Spinal cord (tissue), 10 donors: ENCODE measurements around the gene TTC23. TPM values are rescaled to one million over a fixed set of nuclear protein-coding genes. Genes with fewer than 3 reads are reported as not detected.

Source experiments
- DNase-seq, 6 donors: peaks; one replicate each; pipeline versions ENCODE4 v3.0.0 to v3.0.0-alpha.2; 2013 to 2015; ENCODE audit warnings: low spot score in 6 of 6, low read depth in 4 of 6
- H3K27ac ChIP-seq: one replicate; pipeline ENCODE4 v1.5.1; 2013; ENCODE audit warnings: low read depth, low read length, control low read depth
- H3K27me3 ChIP-seq: one replicate; pipeline ENCODE4 v1.6.1; 2013; ENCODE audit warnings: low read length; ENCODE audit not compliant: control insufficient read depth, insufficient read depth
- H3K36me3 ChIP-seq: one replicate; pipeline ENCODE4 v1.6.1; 2013; ENCODE audit warnings: low read length; ENCODE audit not compliant: control insufficient read depth, insufficient read depth
- H3K4me1 ChIP-seq: one replicate; pipeline ENCODE4 v1.6.1; 2013; ENCODE audit warnings: low read length; ENCODE audit not compliant: control insufficient read depth, insufficient read depth
- H3K4me3 ChIP-seq: one replicate; pipeline ENCODE4 v1.5.1; 2013; ENCODE audit warnings: low read depth, low read length, control low read depth
- H3K9me3 ChIP-seq: one replicate; pipeline ENCODE4 v1.6.1; 2013; ENCODE audit warnings: low read length; ENCODE audit not compliant: control insufficient read depth, insufficient read depth
- WGBS: methylation state at CpG from one replicate; pipeline ENCODE4 v1.1.5; 2013; ENCODE audit warnings: missing lambda C conversion rate; ENCODE audit not compliant: insufficient coverage; 5-methylcytosine and 5-hydroxymethylcytosine counted together
- polyA plus RNA-seq, 2 donors: library from polyadenylated mRNA; unstranded; fragments of 120-200 nt; gene quantifications; one replicate each; pipeline ENCODE4 v1.2.1, GENCODE V29; 2013; ENCODE audit not compliant: insufficient read length in 2 of 2
- total RNA-seq, 2 donors: library from RNA; depleted of rRNA in 1 of 2; stranded (reverse); fragments of 120-200 nt in 1 of 2; fragments of >200 nt in 1 of 2; gene quantifications; one replicate each; pipeline versions ENCODE4 v1.2.3 to v1.2.4, GENCODE V29; 2013 to 2014
- donor health status: healthy.

TTC23 gene
- total and polyA plus RNA-seq, 4 donors, result 14.8 to 23.8 (median 19.0) TPM

DNA sequence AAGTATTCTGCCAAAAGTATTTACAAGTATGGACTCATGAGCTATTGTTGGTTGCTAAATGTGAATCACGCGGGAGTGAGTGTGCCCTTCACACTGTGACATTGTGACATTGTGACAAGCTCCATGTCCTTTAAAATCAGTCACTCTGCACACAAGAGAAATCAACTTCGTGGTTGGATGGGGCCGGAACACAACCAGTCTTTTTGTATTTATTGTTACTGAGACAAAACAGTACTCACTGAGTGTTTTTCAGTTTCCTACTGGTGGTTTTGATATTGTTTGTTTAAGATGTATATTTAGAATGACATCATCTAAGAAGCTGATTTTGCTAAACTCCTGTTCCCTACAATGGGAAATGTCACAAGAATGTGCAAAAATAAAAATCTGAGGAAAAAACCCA lies 114.2 kb downstream of the TTC23 start:
- no peak overlapping the region for H3K27ac ChIP-seq

DNA sequence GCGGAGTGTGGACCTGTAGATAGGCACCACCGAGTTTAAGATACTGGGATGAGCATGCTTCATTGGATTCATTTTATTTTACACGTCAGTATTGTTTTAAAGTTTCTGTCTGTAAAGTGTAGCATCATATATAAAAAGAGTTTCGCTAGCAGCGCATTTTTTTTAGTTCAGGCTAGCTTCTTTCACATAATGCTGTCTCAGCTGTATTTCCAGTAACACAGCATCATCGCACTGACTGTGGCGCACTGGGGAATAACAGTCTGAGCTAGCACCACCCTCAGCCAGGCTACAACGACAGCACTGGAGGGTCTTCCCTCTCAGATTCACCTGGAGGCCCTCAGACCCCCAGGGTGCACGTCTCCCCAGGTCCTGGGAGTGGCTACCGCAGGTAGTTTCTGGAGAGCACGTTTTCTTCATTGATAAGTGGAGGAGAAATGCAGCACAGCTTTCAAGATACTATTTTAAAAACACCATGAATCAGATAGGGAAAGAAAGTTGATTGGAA lies 115.0 kb downstream of the TTC23 start:
- Histone ChIP-seq H3K4me1 (peaks cover 19% of the 10 kb centered on the region), H3K36me3 (peaks cover 54% of the 10 kb centered on the region), H3K9me3 (no peaks in the 10 kb centered on the region), H3K27ac (no peak overlapping the region), H3K27me3 (no peaks in the 10 kb centered on the region), H3K4me3 (no peak overlapping the region)
- peak in 1 of 6 donors; percentile 50 for DNase-seq
- WGBS, result 71% methylated on average over 4 of the region's 11 CpGs

More for the DNA sequence above, 114.2 kb downstream of the TTC23 start:
- no CpG with 5 or more reads among the region's 4 CpGs for WGBS
- DNase-seq, result no peak
- Histone ChIP-seq H3K4me3 (no peak overlapping the region), H3K9me3 (no peaks in the 10 kb centered on the region), H3K27me3 (no peaks in the 10 kb centered on the region), H3K4me1 (peaks cover 19% of the 10 kb centered on the region), H3K36me3 (peaks cover 46% of the 10 kb centered on the region)

GRCh38 chr15:99132634-99133287 lies 116.6 kb downstream of the TTC23 start:
- Histone ChIP-seq H3K27me3 (no peaks in the 10 kb centered on the region), H3K9me3 (no peaks in the 10 kb centered on the region), H3K36me3 (peaks cover 50% of the 10 kb centered on the region), H3K27ac (no peak overlapping the region), H3K4me1 (peaks cover 19% of the 10 kb centered on the region), H3K4me3 (no peak overlapping the region)
- no peak for DNase-seq
- WGBS, result 90% methylated on average over 14 of the region's 18 CpGs

GRCh38 chr15:99132122-99132521 lies 117.3 kb downstream of the TTC23 start:
- Histone ChIP-seq H3K27ac (no peak overlapping the region), H3K9me3 (no peaks in the 10 kb centered on the region), H3K27me3 (no peaks in the 10 kb centered on the region), H3K36me3 (peaks cover 44% of the 10 kb centered on the region), H3K4me1 (peaks cover 19% of the 10 kb centered on the region), H3K4me3 (no peak overlapping the region)
- no peak for DNase-seq
- WGBS, result 95% methylated on average over 4 of the region's 4 CpGs

- Histone ChIP-seq H3K36me3 (peaks cover 38% of the 10 kb centered on the region), H3K4me3 (no peak overlapping the region), H3K27me3 (no peaks in the 10 kb centered on the region), H3K4me1 (peaks cover 19% of the 10 kb centered on the region), H3K9me3 (no peaks in the 10 kb centered on the region), H3K27ac (no peak overlapping the region)
- WGBS, result 94% methylated on average over 25 of the region's 25 CpGs
- no peak for DNase-seq
Measured at GRCh38 chr15:99131441-99132023, 117.8 kb downstream of the TTC23 start.

GRCh38 chr15:99130765-99131440 lies 118.5 kb downstream of the TTC23 start:
- no peaks in the 10 kb centered on the region for H3K9me3 ChIP-seq
- WGBS, result 93% methylated on average over 28 of the region's 30 CpGs
- H3K27ac ChIP-seq, result no peak overlapping the region
- peaks cover 25% of the 10 kb centered on the region for H3K4me1 ChIP-seq
- peaks cover 42% of the 10 kb centered on the region for H3K36me3 ChIP-seq
- no peak overlapping the region for H3K4me3 ChIP-seq
- no peak for DNase-seq
- no peaks in the 10 kb centered on the region for H3K27me3 ChIP-seq

GRCh38 chr15:99130314-99130713 lies 119.1 kb downstream of the TTC23 start:
- 83% methylated on average over 13 of the region's 13 CpGs for WGBS
- no peak for DNase-seq
- peaks cover 31% of the 10 kb centered on the region for H3K4me1 ChIP-seq
- no peak overlapping the region for H3K4me3 ChIP-seq
- H3K27me3 ChIP-seq, result no peaks in the 10 kb centered on the region
- peak overlapping the region; percentile 43 for H3K27ac ChIP-seq
- H3K36me3 ChIP-seq, result peaks cover 43% of the 10 kb centered on the region
- H3K9me3 ChIP-seq, result no peaks in the 10 kb centered on the region

- H3K9me3 ChIP-seq, result no peaks in the 10 kb centered on the region
- DNase-seq, result no peak
- no peak overlapping the region for H3K27ac ChIP-seq
- H3K36me3 ChIP-seq, result peaks cover 45% of the 10 kb centered on the region
- H3K4me1 ChIP-seq, result peaks cover 38% of the 10 kb centered on the region
- no peaks in the 10 kb centered on the region for H3K27me3 ChIP-seq
- WGBS, result 88% methylated on average over 16 of the region's 16 CpGs
- no peak overlapping the region for H3K4me3 ChIP-seq
Measured at GRCh38 chr15:99129644-99130043, 119.7 kb downstream of the TTC23 start.

GRCh38 chr15:99128411-99128810 lies 121.0 kb downstream of the TTC23 start:
- Histone ChIP-seq H3K36me3 (peaks cover 45% of the 10 kb centered on the region), H3K27me3 (no peaks in the 10 kb centered on the region), H3K9me3 (no peaks in the 10 kb centered on the region), H3K4me3 (no peak overlapping the region), H3K4me1 (peaks cover 42% of the 10 kb centered on the region), H3K27ac (no peak overlapping the region)
- DNase-seq, result no peak
- WGBS, result 95% methylated on average over 4 of the region's 6 CpGs
